Measurements from ENCODE around the gene CT83.
A peak's percentile ranks its signal among the peaks of the same experiment; 100 is the strongest.

CT83 gene

GRCh38 chrX:116435597-116435996 lies 27.2 kb downstream of the CT83 start:
- H3K4me3 ChIP-seq (ENCODE audit: low read depth, low read length), result no peak overlapping the region
- TF ChIP-seq, protein P1, sequence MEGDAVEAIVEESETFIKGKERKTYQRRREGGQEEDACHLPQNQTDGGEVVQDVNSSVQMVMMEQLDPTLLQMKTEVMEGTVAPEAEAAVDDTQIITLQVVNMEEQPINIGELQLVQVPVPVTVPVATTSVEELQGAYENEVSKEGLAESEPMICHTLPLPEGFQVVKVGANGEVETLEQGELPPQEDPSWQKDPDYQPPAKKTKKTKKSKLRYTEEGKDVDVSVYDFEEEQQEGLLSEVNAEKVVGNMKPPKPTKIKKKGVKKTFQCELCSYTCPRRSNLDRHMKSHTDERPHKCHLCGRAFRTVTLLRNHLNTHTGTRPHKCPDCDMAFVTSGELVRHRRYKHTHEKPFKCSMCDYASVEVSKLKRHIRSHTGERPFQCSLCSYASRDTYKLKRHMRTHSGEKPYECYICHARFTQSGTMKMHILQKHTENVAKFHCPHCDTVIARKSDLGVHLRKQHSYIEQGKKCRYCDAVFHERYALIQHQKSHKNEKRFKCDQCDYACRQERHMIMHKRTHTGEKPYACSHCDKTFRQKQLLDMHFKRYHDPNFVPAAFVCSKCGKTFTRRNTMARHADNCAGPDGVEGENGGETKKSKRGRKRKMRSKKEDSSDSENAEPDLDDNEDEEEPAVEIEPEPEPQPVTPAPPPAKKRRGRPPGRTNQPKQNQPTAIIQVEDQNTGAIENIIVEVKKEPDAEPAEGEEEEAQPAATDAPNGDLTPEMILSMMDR (conservative IDR thresholded peaks at IDR 0.05; ENCODE audit: low read depth, low read length), result no peak
- no peak for DNase-seq (ENCODE audit: low read depth)

DNA sequence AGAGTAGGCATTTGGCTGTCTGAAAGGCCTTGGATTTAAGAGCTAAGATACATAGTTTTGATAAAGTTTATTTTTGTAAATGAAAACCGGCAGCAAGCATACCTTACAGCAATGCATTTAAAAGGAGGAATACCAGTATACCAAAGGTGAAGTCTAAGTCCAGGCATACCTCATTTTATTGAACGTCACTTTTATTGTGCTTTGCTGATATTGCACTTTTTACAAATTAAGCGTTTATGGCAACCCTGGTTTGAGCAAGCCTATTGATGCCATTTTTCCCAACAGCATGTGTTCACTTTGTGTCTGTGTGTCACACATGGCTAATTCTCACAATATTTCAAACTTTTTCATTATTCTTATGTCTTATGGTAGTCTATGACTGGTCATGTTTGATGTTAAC lies 34.8 kb downstream of the CT83 start:
- TF ChIP-seq, protein P1 (conservative IDR thresholded peaks at IDR 0.05; ENCODE audit: low read depth, low read length), result no peak
- no peak for DNase-seq (ENCODE audit: low read depth)
- H3K4me3 ChIP-seq (ENCODE audit: low read depth, low read length), result no peak overlapping the region

- H3K4me3 ChIP-seq (ENCODE audit: low read depth, low read length), result no peak overlapping the region
- TF ChIP-seq, protein P1 (conservative IDR thresholded peaks at IDR 0.05; ENCODE audit: low read depth, low read length), result no peak
- peak; percentile 4 for DNase-seq (ENCODE audit: low read depth)
Observed at GRCh38 chrX:116417968-116418367, 44.8 kb downstream of the CT83 start.

DNA sequence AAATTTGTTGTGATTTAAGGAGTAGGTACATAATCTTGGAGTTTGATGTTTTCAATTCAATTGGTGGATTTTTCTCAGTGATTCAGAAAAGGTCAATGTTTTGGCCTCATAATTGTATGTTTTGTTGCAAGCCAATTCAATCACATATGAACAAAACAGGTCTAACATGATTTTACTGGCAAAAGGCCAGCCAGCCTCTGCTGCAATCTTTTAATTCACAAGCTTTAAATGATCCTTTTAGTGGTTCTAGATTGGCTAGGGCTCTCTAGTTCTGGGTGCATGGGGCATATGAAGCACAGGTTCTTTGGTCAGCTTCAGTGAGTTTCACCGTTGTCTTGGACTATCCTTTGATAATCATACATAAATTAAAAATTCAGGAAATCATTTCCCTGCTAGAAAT lies 45.6 kb downstream of the CT83 start:
- no peak for DNase-seq (ENCODE audit: low read depth)
- TF ChIP-seq, protein P1 (conservative IDR thresholded peaks at IDR 0.05; ENCODE audit: low read depth, low read length), result no peak
- H3K4me3 ChIP-seq (ENCODE audit: low read depth, low read length), result no peak overlapping the region

GRCh38 chrX:116413273-116413672 lies 49.5 kb downstream of the CT83 start:
- no peak overlapping the region for H3K4me3 ChIP-seq (ENCODE audit: low read depth, low read length)
- DNase-seq (ENCODE audit: low read depth), result no peak
- TF ChIP-seq, protein P1 (conservative IDR thresholded peaks at IDR 0.05; ENCODE audit: low read depth, low read length), result no peak

Data from choroid plexus epithelial cell (primary cell).